GM21381 (cell line): ENCODE results near the gene INPP4A.

Experiments
- ATAC-seq: cut with Tn5 transposase; IDR thresholded peaks from one replicate; pipeline ENCODE4 v1.9.1; 2021; ENCODE audit warnings: mild to moderate bottlenecking, moderate library complexity; ENCODE audit not compliant: unreplicated experiment

INPP4A gene

DNA sequence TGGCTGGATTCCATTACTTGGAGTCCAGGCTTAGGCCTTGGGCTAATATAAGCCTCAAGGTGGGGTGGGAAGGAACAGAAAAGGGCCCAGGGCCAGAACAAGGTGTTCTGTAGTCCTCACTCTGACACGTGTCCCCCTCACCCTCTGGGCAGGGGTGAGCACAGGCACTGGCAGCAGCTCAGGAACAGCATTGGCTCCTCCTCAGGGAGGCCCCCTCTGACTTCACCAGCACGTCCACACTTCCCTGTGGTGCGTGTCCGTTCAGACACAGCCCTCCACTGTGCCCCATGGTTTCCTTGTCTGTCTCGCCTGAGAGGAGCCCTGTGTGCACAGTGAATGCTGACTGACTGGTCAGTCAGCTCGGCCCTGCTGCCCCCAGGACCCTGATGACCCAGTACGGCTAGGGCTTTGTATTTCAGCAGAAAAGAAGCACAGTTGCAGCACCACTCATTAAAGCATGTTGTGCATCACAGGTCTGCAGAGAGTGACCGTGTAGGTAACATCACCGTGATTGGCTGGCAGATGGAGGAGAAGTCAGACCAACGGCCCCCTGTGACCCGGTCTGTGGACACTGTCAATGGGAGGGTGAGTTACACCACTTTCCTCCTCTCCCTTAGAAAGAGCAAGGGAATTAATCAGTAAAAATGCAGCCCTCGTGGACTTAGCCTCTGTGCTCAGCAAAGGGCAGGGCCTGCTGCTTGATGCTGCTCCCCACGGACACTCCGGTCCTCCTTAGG, 92.9 kb downstream of the INPP4A start:
- no peak for ATAC-seq

DNA sequence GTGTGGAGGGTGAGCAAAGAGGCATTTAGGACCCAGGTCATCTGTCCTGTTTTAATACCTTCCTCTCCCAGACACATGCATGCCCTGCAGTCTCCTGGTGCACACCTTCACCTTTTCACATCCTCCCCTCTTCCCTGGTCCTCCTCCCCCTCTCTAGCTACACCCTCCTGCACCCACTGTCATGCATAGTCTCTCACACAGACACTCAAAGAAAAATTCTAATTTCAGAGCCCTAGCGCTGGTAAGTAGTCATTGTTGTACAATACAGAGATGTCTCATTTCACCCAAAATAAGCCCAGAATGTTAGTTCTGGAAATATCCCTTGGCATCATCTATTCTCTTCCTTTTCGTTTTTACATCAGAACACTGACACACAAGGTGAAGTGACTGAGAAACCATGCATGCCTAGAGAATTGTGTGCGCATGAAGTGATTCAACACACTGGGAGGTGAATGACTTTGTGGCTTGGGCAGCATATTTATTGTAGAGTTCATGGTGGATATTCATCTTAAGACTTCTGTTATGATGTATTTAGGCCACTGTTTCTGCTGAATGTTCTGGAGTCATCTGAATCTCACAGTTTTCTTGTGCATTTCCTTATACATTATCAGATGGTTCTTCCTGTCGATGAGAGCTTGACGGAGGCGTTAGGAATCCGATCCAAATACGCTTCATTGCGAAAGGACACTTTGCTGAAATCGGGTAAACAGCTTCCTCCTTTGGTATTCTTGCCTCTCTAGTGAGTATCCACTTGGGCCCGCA, 93.8 kb downstream of the INPP4A start:
- no peak for ATAC-seq

DNA sequence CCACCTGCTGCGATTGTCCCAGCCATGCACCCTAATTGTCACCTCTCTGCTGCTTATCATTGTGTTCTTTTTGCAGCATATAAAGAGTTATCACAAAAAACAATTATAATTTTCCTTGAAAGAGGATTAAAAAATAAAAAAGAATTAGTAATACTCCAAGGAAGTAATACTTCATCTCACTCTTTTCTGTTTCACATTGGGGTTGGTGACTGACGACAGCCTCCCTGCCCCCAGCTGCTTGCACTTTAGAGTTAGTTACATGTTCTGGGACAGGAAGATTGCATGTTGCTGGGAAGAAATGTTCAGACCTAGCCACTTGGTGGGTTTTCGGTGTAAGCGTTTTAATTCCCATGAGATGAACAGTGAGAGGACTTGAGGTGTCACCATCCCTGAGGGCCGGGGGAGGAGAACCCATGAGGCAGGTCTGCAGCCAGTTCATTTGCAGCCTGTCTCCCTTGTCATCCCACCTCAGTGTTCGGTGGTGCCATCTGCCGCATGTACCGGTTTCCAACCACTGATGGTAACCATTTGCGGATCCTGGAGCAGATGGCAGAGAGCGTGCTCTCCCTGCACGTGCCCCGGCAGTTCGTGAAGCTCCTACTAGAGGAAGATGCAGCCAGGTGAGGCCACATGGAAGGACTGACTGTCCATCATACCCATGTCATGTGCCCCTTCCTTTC, 94.5 kb downstream of the INPP4A start:
- no peak for ATAC-seq

DNA sequence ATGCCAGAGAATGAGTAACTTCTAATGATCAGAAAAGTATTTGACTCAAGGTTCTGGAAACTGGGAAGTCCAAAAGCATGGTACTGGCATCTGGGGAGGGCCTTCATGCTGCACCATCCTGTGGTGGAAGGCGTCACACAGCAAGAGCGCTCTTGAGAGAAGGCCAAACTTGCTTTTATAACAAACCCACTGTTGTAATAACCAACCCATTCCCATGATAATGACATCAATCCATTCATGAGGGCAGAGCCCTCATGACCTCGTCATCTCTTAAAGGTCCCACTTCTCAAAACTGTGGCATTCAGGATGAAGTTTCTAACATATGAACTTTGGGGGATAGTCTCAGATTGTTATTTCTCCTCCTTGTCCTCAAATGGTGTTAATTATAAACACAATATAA, 95.9 kb downstream of the INPP4A start:
- no peak for ATAC-seq

DNA sequence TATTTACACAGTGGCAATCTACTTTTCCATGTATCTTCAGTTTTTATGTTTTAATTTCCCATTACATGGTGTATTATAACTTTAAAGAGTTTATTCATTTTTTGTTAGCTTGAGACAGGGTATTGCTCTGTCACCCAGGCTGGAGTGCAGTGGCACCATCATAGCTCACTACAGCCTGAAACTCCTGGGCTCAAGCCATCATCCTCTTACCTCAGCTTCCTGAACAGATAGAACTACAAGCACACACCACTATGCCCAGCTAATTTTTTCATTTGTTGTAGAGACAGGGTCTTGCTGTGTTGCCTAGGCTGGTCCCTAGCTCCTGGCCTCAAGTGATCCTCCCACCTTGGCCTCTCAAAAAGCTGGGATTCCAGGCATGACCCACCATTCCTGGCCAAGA, 96.8 kb downstream of the INPP4A start:
- ATAC-seq = no peak

DNA sequence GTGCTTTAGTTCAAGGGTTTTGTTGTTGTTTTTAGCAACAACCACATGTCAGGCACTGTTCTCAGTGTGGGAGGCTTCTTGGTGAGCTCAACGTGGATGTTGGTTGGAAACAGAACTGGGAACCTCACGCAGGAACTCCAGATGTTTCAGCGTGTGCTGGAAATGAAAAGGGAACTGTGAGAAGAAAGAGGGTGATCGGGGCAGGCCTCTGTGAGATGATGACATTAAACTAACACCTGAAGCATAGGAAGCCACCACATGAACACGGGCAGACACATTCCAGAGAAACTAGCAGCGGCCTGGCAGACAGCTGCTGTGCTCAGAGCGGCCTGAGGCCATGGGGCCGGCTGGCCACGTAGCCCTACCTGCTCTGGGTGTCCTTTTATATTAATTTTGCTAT, 97.2 kb downstream of the INPP4A start:
- no peak for ATAC-seq

DNA sequence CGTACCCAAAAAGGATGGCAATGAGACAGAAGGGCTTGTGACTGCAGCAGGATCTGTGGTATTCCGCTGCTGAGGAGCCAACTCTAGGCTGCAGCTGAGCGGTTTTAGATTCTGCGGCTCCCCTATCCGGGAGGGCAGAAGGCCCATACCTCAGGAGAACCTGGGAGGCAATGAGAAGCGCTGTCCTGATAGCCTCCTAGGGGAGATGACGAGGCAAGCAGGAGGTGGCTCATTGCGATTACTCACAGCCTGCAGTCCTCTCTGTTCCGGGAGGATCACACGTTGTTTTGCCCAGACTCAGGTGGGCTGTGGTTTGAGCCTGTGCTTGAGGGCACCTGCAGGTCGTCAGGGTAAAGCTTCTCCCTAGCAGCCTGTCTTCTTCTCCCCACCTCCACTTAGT, 98.6 kb downstream of the INPP4A start:
- no peak for ATAC-seq

DNA sequence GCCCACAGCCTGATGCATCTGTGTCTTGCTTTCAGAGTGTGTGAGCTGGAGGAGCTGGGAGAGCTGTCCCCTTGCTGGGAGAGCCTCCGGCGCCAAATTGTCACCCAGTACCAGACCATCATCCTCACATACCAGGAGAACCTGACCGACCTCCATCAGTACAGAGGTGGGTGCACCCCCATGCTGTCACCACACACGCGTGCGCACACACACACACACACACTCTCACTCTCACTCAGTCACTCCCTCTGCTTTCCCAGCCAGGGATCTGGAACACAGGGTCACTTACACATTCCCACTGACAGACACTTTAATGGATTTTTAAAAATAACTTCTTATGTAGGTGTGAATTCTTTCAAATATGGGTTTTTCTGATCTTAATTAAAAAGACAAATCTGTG, 99.2 kb downstream of the INPP4A start:
- ATAC-seq = no peak

DNA sequence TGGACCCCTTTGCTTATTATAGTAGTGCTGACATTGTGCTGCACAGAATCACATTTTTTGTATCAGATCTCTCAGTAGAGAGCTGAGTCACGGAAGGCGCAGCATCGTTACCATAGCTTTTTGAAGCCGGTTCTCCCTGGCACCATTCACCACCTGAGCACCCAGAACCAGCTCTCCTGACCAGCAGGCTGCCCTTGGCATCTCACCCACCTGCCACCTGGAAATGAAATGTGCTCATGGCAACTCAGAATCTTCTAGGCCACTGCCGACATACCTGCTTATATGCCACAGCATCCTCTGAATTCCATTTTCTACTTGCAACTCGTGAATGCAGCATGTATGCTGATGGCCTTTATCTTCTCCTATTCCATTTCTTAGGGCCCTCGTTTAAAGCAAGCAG, 100.9 kb downstream of the INPP4A start:
- ATAC-seq = no peak

DNA sequence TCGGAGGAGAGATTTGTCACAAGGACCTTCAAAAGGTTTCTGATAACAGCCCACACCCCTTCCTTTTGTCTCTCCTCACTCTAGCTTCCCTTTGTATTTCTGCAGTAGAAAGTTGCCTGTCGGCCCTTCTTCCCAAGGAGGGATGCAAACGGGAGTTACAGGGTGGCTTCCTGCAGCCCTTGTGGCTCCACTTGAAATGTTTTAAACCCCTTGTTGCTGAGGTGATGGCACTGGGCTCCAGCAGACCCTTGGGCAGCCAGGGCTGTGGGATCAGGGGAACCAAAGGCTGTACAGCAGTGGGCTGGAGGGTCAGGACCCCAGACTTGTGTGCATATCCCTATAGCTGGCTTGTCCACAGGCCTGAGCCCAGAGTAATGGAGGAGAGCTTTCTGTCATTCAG, 101.5 kb downstream of the INPP4A start:
- no peak for ATAC-seq

DNA sequence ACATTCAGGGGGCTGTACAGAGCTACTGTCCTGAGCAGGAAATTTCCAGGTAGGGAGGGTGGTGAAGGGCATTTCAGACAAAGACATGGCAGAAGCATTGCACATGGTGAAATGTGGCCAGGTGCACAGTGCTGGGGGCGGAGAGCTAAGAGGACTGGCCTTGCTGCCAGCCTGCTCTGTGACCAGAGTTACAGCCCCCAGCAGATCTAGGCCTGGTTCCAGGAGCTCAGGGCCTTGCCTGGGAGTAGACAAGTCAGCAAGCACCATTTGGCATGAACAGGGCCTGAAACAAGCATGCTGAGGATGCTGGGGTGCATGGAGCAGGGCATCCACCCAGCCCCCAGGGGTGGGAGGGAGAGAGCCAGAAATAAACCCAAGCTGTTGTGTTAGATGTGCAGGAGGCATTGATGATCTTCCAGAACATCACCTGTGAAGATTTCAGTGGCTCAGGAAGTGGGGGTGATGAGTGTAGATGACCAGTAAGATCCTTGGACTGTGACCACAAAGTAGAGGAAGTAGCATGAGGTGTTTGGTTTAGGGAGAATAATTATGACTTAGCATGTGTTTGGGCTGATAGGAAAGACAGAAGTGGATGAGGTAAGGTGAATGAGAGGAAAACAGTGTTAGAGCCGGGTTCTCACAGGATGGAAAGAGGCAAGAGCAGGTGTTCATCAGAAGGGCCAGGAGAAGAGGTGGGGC, 102.6 kb downstream of the INPP4A start:
- no peak for ATAC-seq

DNA sequence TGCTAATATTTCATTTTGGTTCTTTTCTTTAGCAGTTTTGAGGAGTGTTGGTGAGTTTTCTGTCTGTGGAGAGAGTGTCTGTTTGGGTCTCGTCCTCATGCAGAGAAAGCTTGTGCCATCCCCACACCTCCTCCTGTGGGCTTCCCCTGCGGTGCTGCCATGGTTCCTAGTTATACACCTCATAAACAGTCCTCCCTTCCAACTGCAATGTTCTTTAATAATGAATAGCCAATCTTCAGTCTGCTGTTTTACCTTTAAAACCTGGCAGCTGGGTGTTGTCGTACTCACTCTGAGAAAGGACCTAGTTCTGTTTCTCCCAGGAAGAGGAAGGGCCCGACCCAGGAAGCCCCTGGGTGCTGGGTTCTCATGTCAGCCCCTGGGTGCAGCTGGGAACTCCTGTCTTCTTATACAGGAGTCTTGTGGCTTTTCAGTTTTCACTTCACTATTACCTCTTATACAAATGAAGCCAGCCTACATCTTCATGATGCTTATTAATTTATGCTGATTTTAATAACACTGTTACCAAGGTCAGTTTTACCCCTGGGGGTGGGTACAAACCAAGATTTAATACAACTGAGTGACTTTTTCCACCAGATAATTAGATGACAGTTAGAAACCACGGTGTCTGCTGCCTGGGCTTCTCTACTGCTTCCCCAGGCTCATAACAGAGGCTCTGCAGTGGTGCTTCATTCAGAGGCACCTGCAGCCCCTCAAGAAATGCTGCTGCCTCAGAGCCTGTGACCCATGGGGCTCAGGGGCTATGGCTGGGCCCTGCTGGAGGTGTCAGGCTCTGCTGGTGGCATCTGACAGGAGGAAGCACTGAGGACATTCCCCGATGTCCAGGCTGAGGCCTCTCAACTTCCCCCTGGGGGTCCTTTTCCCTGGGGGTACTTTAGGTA, 104.5 kb downstream of the INPP4A start:
- ATAC-seq = peak; percentile 62

DNA sequence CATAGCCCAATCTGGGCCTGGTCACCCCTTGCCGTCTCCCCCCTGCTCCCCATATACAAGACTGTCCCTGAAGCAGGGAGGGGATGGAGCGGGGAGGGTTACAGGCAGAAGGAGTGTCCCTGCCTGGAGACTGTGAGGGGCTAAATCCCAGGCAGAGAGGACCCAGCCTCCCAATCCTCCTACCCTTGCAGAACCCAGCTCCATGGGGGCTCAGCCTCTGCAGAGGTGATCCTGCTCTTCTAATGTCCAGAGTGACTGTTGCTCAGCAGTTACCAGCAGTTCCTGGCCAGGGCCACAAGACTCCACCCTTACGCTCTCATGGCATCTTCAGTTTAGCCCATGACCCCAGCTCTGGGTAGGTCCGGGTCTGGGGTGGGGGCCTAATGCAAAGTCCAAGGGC, 105.5 kb downstream of the INPP4A start:
- no peak for ATAC-seq

DNA sequence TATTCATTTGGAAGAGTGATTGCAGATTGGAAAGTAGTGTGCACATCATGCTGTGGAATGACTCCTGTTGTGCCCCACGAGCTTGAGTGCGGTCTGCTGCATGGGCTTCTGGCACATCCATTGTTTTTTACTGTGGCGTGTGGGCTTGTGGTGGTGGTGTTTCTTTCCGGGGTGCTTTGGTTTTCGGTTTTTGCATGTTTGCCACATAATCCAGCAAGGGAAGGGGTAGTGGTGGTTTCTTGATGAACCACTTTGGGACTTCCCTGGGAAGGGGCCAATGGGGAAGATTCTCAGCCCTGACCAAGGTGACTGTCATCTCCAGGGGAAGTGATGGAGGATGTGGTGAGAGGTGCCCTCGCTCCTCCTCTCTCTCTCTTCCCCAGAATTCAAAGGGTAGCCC, 106.7 kb downstream of the INPP4A start:
- ATAC-seq = no peak

DNA sequence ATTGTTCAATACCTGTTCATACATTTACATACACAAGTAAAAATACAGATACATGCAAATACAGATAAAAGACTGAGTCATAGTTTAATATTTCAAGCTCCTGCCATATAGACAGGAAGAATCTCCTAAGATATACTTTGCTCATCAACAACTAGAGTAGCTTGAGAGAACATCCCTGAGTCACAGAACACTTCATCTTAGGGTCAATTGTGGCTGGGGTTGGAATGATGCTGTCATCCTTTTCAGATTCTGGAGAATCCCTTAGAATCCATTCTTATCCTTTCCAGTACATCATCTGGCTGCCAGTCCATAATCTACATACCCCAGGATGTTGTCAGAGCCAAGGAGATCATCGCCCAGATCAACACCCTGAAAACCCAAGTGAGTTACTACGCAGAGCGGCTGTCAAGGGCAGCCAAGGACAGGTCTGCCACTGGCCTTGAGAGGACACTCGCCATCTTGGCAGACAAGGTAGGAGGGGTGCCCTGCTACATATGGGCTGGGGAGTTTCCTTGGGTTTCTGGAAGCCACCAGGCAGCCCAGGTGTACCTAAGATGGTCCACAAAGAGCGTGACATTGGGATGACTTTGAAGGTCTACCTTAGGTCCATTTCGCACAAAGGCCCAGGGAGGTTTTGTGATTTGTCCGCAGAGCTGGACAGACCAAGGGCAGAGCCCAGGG, 108.0 kb downstream of the INPP4A start:
- no peak for ATAC-seq

DNA sequence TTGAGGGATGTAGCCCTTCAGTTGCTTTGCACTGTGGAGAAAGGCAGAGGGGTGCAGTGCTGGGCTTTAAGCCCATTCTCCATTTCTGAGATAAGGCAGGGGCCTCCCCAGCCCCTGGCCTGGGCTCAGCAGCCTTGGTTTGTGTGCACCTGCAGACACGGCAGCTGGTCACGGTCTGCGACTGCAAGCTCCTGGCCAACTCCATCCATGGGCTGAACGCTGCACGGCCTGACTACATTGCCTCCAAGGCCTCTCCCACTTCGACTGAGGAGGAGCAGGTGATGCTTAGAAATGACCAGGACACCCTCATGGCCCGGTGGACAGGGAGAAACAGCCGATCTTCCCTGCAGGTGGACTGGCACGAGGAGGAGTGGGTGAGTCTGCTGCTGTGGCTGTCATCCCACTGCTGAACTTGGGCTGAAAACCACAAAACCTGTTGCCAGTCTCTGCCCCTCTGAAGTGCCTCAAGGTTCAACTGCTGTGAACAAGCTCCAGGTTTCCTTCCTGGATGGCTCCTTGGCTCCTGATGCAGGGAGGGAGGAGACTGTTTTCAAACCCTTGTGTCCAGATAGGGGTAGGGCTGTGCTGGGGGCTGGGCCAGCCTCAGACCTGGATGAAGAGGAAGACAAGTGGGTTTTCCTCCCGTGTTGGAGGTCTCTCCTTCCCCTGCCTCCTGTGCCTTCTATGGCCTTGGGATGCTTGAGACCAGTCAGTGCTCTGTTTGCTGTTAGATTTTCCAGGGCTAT, 109.6 kb downstream of the INPP4A start:
- no peak for ATAC-seq

DNA sequence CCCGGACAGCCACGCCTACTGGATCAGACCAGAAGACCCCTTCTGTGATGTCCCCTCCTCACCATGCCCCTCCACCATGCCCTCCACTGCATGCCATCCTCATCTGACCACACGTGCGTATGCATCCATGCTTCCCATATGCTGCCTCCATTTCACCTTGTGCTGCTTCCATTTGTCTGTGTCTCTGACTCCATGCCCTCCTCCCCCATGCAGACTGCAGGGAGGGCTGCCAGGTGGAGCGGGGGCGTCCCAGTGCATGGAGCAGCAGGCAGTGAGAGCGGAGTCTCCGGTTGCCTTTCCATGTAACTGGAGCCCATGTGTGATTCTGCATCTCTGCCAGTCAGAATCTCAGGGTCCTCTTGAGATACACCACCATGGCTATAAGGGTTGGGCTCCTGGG, 111.0 kb downstream of the INPP4A start:
- ATAC-seq = no peak

DNA sequence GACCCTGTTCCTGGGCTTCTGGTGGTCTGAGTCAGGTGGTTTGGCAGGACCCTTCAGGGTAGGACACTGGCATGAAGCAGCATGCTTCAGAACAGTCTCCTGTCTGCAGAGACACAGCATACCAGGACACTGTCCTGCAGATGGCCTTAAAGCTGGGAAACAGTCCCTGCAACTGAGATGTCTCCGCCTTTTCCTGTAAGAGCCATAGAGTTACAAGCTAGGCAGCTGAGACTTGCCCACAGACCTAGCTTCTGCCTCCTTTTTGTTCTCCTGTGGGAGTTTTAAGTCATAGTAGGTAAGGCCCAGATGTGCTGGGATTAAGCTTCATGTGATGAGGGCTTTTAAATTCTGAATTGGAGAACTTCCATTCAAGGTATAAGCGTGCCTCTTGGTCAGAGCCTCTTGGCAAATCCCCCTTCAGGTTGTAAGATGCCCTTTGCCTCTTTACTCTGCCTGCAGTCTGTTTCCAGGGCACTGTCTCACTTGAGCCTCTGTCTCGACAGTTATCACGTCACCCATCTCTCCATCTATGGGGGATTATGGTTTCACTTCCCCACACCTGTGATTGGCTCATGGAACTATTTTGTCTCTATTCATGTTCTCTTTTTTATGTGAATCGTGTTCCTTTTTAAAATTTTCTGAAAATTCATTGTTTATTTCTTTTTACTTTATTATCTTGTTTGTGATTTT, 111.8 kb downstream of the INPP4A start:
- ATAC-seq = no peak
